ENCODE results near the gene EVI5L.
"Not testable (repeated sequence)": the region's sequence is repeated elsewhere in the genome, so short reads cannot be mapped to it uniquely, and the experiment has no call there.

EVI5L gene

DNA sequence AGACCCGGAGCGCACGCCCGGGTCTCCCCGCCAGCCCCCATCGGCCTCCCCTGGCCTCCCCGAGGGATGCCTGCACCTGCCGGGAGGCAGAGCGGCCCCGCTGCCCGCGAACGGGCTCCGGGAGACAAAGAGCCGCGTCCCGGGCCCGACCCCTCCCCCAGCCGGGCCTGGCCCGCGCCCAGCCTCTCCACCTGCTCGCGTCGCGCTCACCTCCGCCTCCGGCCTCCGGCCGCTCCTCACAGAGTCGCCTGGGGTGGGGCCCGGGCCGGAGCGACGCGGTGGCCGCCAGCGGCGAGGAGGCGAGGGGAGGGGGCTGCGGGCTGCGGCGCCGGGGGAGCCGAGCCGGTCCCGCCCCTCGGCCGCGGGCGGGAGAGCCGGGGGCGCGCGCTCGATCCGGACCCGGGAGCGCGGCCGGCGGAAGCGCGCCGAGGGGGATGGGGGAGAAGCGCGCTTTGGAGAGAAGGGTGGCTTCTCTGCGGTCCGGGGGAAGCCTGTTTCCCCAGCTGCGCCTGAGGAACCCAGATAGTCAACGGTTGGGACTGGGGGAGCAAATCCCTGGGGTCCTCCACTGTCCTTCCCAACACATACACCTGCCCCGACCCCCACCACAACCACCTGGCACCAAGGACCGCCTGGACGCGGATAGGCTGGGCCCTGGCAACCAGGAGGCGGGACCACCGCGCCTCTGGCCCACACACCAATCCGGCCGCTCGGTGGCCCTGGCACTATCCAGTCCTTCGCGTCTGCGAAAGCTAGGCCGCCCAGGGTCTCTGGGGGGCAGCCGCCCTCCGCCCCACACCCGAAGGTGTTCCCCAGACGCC lies 44.3 kb downstream of the EVI5L start, which contains the start of gene PRR36:
Gene PRR36 (minus strand): TSS at position 315 of the 821 bp plus-strand sequence. CDS start 701 bp downstream, outside the sequence.
- no peak for ATAC-seq

GRCh38 chr19:7874897-7875273 lies 44.9 kb downstream of the EVI5L start:
- ATAC-seq: no peak

DNA sequence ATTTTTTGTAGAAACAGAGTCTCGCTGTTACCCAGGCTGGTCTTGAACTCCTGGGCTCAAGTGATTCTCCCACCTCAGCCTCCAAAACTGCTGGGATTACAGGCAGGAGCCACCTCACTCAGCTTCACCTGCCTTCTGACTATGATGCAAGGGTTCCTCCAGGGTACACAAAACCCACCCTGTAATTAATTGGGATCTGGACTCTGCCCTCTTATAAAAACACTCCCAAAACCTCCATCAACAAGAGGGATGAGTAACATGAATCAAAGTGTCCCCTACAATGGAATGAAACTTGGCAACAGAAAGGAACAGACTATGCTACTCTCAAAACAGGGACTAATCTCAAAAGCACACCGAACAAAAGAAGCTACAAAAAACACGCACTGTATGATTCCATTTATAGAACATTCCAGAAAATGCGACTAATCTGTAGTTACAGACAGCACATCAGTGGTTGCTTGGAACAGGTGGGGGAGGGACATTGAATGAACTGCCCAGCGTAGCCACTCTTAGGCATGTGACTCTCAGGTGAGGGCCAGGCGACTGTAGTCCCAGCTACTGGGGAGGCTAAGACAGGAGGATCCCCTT lies 47.3 kb downstream of the EVI5L start:
- ATAC-seq: no peak

GRCh38 chr19:7879111-7879807 lies 49.2 kb downstream of the EVI5L start:
- ATAC-seq: no peak

- ATAC-seq: no peak
Measured at GRCh38 chr19:7879836-7880235, 49.8 kb downstream of the EVI5L start.

- no peak for ATAC-seq
Measured at GRCh38 chr19:7881910-7882309, 51.9 kb downstream of the EVI5L start.

GRCh38 chr19:7883105-7883504 lies 53.1 kb downstream of the EVI5L start:
- no peak for ATAC-seq

GRCh38 chr19:7883796-7884570 lies 54.0 kb downstream of the EVI5L start:
- no peak for ATAC-seq

GRCh38 chr19:7885818-7886217 lies 55.8 kb downstream of the EVI5L start:
- ATAC-seq: no peak

DNA sequence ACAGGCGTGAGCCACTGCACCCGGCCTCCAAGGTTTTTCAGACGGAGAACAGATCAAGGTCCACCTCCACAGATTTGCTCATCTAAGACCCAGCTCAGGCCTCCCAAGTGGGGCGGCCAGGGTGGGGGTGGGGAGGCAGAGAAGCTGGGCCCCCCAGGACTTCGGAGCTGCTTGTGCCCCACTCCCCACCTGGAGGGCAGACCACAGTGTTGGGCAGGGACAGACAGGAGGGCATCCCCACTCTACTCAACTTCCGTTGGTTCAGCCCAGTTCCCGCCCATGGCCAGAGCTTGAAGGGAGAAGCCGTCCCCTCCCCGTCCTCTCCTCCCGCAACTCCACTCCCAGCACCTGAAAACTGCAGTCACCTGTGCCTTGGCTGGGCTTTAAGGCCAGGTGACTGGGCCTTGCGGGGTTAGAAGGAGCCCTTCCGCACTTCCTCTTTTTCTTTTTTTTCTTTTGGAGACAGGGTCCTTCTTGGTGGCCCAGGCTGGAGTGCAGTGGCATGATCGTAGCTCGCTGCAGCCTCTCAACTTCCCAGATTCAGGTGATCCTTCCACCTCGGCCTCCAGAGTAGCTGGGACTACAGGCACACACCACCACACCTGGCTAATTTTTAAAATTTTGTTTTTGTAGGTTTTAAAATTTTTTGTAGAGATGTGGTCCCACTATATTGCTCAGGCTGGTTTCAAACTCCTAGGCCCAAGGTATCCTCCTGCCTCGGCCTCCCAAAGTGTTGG lies 57.6 kb downstream of the EVI5L start:
- no peak for ATAC-seq

GRCh38 chr19:7888145-7888825 lies 58.3 kb downstream of the EVI5L start, which contains the start of gene LRRC8E:
TSS of gene LRRC8E (plus strand) at chr19:7888510. CDS start at chr19:7895604, 7,094 bp downstream.
- ATAC-seq: peak; percentile 76 to 78

DNA sequence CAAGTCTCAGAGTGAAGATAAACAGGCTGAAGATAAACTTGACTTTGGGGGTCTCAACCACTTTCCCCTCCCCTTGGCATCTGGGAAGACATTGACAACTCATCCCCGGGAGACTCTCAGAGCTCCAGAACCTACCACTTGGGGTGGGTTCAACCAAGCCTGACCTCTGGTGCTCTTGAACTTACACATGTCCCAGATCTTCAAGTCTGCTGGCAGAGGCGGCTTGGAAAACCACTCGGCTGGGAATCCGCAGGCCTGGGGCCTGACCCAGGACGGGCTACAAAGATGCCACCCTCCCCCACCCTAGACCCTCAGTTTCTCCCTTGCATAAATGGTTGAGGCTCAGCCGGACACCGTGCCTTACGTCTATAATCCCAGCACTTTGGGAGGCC lies 58.8 kb downstream of the EVI5L start:
- ATAC-seq: no peak

- not testable (repeated sequence) for ATAC-seq
Measured at GRCh38 chr19:7893362-7894101, 63.5 kb downstream of the EVI5L start.

GRCh38 chr19:7894612-7895309 lies 64.7 kb downstream of the EVI5L start:
- ATAC-seq: no peak

DNA sequence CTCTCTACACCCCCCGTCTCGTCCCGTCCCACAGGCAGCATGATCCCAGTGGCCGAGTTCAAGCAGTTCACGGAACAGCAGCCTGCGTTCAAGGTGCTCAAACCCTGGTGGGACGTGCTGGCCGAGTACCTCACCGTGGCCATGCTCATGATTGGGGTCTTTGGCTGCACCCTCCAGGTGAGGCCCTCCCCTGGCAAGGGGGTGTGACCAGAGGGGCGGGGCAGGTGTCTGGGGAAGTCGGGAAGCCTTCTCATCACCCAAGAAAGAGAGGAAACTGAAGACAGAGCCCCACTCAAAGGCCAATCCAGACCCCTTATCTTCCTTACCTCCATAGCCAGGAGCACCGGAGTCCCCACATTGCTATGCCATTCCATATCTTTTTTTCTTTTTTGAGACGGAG lies 65.5 kb downstream of the EVI5L start:
- no peak for ATAC-seq

- no peak for ATAC-seq
Measured at GRCh38 chr19:7897292-7897691, 67.3 kb downstream of the EVI5L start.

DNA sequence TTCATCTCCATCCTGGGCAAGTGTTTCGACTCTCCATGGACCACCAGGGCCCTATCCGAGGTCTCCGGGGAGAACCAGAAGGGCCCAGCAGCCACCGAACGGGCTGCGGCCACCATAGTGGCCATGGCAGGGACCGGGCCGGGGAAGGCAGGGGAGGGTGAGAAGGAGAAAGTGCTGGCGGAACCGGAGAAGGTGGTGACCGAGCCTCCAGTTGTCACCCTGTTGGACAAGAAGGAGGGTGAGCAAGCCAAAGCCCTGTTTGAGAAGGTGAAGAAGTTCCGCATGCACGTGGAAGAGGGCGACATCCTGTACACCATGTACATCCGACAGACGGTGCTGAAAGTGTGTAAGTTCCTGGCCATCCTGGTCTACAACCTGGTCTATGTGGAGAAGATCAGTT lies 68.9 kb downstream of the EVI5L start:
- ATAC-seq: no peak

DNA sequence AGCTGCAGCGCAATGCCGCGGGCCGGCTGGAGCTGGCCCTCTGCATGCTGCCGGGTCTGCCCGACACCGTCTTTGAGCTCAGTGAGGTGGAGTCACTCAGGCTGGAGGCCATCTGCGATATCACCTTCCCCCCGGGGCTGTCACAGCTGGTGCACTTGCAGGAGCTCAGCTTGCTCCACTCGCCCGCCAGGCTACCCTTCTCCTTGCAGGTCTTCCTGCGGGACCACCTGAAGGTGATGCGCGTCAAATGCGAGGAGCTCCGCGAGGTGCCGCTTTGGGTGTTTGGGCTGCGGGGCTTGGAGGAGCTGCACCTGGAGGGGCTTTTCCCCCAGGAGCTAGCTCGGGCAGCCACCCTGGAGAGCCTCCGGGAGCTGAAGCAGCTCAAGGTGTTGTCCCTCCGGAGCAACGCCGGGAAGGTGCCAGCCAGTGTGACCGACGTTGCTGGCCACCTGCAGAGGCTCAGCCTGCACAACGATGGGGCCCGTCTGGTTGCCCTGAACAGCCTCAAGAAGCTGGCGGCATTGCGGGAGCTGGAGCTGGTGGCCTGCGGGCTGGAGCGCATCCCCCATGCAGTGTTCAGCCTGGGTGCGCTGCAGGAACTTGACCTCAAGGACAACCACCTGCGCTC lies 69.8 kb downstream of the EVI5L start:
- no peak for ATAC-seq

DNA sequence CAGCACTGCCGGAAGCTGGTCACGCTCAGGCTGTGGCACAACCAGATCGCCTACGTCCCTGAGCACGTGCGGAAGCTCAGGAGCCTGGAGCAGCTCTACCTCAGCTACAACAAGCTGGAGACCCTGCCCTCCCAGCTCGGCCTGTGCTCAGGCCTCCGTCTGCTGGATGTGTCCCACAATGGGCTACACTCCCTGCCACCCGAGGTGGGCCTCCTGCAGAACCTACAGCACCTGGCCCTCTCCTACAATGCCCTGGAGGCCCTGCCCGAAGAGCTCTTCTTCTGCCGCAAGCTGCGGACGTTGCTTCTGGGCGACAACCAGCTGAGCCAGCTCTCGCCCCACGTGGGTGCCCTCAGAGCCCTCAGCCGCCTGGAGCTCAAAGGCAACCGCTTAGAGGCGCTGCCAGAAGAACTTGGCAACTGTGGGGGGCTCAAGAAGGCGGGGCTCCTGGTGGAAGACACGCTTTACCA lies 70.4 kb downstream of the EVI5L start:
- ATAC-seq: no peak

All from activated CD4-positive, CD25-positive, alpha-beta regulatory T cell treated with anti-CD3 and anti-CD28 coated beads, Interleukin-2, amount 50 U/mL, for 24 hours (primary cell).